ENCODE measurements around the gene MTCL1. TPM values are rescaled to one million over a fixed set of nuclear protein-coding genes. Genes with fewer than 3 reads are reported as not detected.

Gene MTCL1
- total and polyA plus RNA-seq, 2 of the 8 experiments (the other 6 are each of a cell fraction or from before 2014, with no cell fraction given): 16.6 to 60.8 TPM

DNA sequence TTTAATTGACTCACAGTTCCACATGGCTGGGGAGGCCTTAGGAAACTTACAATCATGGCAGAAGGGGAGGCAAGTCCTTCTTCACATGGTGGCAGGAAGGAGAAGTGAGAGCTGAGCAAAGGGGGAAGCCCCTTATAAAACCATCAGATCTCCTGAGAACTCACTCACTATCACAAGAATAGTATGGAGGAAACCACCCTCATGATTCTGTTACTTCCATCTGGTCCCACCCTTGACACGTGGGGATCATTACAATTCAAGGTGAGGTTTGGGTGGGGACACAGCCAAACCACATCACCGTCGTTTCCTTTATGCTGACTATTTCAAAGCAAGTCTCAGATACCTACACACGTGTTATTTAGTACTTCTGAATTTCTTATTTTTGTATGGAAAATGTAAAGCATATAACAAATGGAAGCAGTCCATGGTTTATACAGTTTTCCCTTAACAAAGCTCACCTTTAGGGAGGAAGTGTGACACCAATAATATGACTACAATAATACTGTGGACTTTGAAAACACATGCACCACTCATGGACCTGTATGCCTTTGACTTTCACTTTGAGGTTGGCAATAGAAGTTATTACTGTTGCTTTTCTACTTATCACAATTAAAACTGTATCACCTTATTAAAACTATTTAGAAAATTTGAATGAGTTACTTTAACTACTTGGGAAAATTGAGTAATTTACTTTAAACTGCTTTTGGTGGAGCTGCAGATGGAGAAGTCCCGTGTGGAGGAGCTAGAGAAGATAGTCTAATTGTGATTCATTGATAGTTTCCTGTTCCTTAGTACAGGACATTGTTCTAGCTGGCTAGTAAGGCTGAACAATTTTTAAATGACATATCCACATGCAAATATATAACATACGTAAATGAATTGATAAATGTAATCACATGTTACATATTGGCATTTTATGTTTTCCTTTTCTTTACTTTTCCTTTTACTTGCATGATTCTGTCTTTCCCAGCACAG lies 37.3 kb downstream of the MTCL1 start:
- H2BK12ac ChIP-seq (ENCODE audit: low read depth, low read length): no peak overlapping the region
- H3K9me3 ChIP-seq (ENCODE audit: insufficient read depth in 2 of 2, low read depth in 1 of 2, low read length in 1 of 2): no peaks in the 10 kb centered on the region
- H4K5ac ChIP-seq (ENCODE audit: insufficient read length, low read depth, low read length): no peak overlapping the region
- no peak overlapping the region for H4K91ac ChIP-seq (replicated peaks; ENCODE audit: insufficient read length, low read length)
- H3K4ac ChIP-seq (replicated peaks; ENCODE audit: insufficient read length, low read depth, low read length): no peak overlapping the region
- no peak overlapping the region for H3K4me2 ChIP-seq (ENCODE audit: insufficient read depth in 1 of 2, low read depth in 2 of 2, low read length in 2 of 2)
- no peak overlapping the region for H2BK120ac ChIP-seq (replicated peaks; ENCODE audit: low read depth, low read length)
- no peak overlapping the region for H3K23ac ChIP-seq (ENCODE audit: insufficient read length)
- no peak overlapping the region for H2BK20ac ChIP-seq (ENCODE audit: low read length)
- H3K18ac ChIP-seq (ENCODE audit: extremely low read depth, low read length): no peak overlapping the region
- FAIRE-seq: no peak
- H3K56ac ChIP-seq (replicated peaks; ENCODE audit: insufficient read length, low read depth, low read length): no peak overlapping the region
- no peak overlapping the region for H2AFZ ChIP-seq (ENCODE audit: low read length)
- no peaks in the 10 kb centered on the region for H3K27me3 ChIP-seq (replicated peaks in 1 of 4; ENCODE audit: control insufficient read depth in 3 of 4, extremely low read depth in 1 of 4, insufficient read depth in 3 of 4, low read length in 3 of 4)
- H2BK15ac ChIP-seq (ENCODE audit: low read length): no peak overlapping the region
- H3K9ac ChIP-seq (replicated peaks in 1 of 4; ENCODE audit: extremely low read depth in 1 of 4, low read depth in 3 of 4, low read length in 3 of 4): no peak overlapping the region
- ChIA-PET CTCF (ENCODE audit: partially characterized antibody) (interaction anchor here (0.5 to 1.7 kb wide), 6 partner anchors 18 to 155 kb away, joined by 3 to 5 read pairs (median 3); no protein-coding TSS in a partner anchor), POLR2A (ENCODE audit: partially characterized antibody) (interaction anchor here (0.7 to 1.3 kb wide), 2 partner anchors 8 to 118 kb away, joined by 3 read pairs; no protein-coding TSS in a partner anchor)
- WGBS, 2 experiments (ENCODE audit: extremely low coverage in 1 of 2, insufficient coverage in 1 of 2, insufficient read length in 1 of 2, insufficient replicate concordance in 2 of 2, low coverage in 1 of 2, low lambda C conversion rate in 2 of 2, missing lambda C conversion rate in 1 of 2): 95% methylated on average over 6 of the region's 6 CpGs; no CpG with 5 or more reads in 1 of the 2 experiments
- H3K27ac ChIP-seq (ENCODE audit: low read depth, low read length): no peak overlapping the region
- no peak overlapping the region for H2AK5ac ChIP-seq (ENCODE audit: low read depth, low read length)
- H3K4me1 ChIP-seq (replicated peaks in 1 of 4; ENCODE audit: control insufficient read depth in 3 of 4, insufficient read depth in 4 of 4, low read length in 3 of 4): no peaks in the 10 kb centered on the region; a peak in 2 of 7 replicates
- no peak overlapping the region for H4K8ac ChIP-seq (ENCODE audit: extremely low read depth, insufficient read depth, low read length)
- no peak for DNase-seq (ENCODE audit: low read depth in 1 of 2, low spot score in 2 of 2)
- no peaks in the 10 kb centered on the region for H3K23me2 ChIP-seq (ENCODE audit: low read depth, low read length)
- no peak overlapping the region for H3K4me3 ChIP-seq (ENCODE audit: extremely low read depth in 1 of 4, insufficient read depth in 2 of 4, low read depth in 3 of 4, low read length in 4 of 4)
- H3K14ac ChIP-seq (ENCODE audit: insufficient read length): no peak overlapping the region
- peaks cover 0 to 6% (median 2%) of the 10 kb centered on the region in 4 experiments; a peak in 1 of 8 replicates for H3K36me3 ChIP-seq (ENCODE audit: control insufficient read depth in 2 of 4, insufficient read depth in 4 of 4, low read length in 3 of 4)
- H3K79me2 ChIP-seq (ENCODE audit: control insufficient read depth in 1 of 2, insufficient read depth in 2 of 2, low read length in 2 of 2): peaks cover 0 to 7% of the 10 kb centered on the region in 2 experiments; a peak in 2 of 4 replicates
- peaks cover 2% of the 10 kb centered on the region; the same call in 1 of the 2 replicates for H3K79me1 ChIP-seq (ENCODE audit: low read depth, low read length)
- H4K20me1 ChIP-seq (replicated peaks in 1 of 2; ENCODE audit: control insufficient read depth in 1 of 2, insufficient read depth in 2 of 2, low read length in 2 of 2): peaks cover 0 to 5% of the 10 kb centered on the region in 2 experiments
- no peak overlapping the region for H2BK5ac ChIP-seq (ENCODE audit: low read depth, low read length)
- TF ChIP-seq EZH2 (IDR thresholded peaks at IDR 0.05; ENCODE audit: low read depth, low read length, severe bottlenecking): no peak
- TF ChIP-seq SIX5 (IDR thresholded peaks at IDR 0.05; ENCODE audit: low read depth, low read length): no peak
- TF ChIP-seq ASH2L (IDR thresholded peaks at IDR 0.05; ENCODE audit: low read length): no peak
- TF ChIP-seq SP1 (IDR thresholded peaks at IDR 0.05; ENCODE audit: low read depth, low read length): no peak
- no peak for TF ChIP-seq TBP (IDR thresholded peaks at IDR 0.05; ENCODE audit: low read depth, low read length)
- TF ChIP-seq, protein P1, sequence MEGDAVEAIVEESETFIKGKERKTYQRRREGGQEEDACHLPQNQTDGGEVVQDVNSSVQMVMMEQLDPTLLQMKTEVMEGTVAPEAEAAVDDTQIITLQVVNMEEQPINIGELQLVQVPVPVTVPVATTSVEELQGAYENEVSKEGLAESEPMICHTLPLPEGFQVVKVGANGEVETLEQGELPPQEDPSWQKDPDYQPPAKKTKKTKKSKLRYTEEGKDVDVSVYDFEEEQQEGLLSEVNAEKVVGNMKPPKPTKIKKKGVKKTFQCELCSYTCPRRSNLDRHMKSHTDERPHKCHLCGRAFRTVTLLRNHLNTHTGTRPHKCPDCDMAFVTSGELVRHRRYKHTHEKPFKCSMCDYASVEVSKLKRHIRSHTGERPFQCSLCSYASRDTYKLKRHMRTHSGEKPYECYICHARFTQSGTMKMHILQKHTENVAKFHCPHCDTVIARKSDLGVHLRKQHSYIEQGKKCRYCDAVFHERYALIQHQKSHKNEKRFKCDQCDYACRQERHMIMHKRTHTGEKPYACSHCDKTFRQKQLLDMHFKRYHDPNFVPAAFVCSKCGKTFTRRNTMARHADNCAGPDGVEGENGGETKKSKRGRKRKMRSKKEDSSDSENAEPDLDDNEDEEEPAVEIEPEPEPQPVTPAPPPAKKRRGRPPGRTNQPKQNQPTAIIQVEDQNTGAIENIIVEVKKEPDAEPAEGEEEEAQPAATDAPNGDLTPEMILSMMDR (IDR thresholded peaks at IDR 0.05; ENCODE audit: control extremely low read depth in 1 of 3, insufficient read depth in 1 of 3, low read depth in 1 of 3, low read length in 3 of 3): no peak
- TF ChIP-seq TEAD4 (IDR thresholded peaks at IDR 0.05; ENCODE audit: low read depth, low read length): no peak
- TF ChIP-seq CTBP2 (IDR thresholded peaks at IDR 0.05; ENCODE audit: borderline replicate concordance, insufficient read depth, insufficient read length, low read length): no peak
